ENCODE measurements around the gene ZCRB1.

GRCh38 chr12:42338280-42338679 lies 12.4 kb upstream of the ZCRB1 start:
- TF ChIP-seq CREB1 (IDR thresholded peaks at IDR 0.05; ENCODE audit: low read depth) (no peak), USF1 (IDR thresholded peaks at IDR 0.05) (no peak), EP300 (IDR thresholded peaks at IDR 0.05; ENCODE audit: borderline replicate concordance) (no peak), YY1 (IDR thresholded peaks at IDR 0.05; ENCODE audit: low read depth) (no peak), TCF12 (IDR thresholded peaks at IDR 0.05; ENCODE audit: low read depth) (no peak), CEBPB (IDR thresholded peaks at IDR 0.05) (no peak), TAF1 (IDR thresholded peaks at IDR 0.05; ENCODE audit: low read depth) (no peak), FOXM1 (IDR thresholded peaks at IDR 0.05; ENCODE audit: borderline replicate concordance, low read depth) (no peak), EGR1 (IDR thresholded peaks at IDR 0.05) (no peak), MAX (IDR thresholded peaks at IDR 0.05) (no peak)

Data from Ishikawa (cell line).